Inflammatory macrophage treated with lipopolysaccharide for 1 hour (primary cell): ENCODE measurements around the gene ATP6V1E1.
"Not testable (repeated sequence)": the region's sequence is repeated elsewhere in the genome, so short reads cannot be mapped to it uniquely, and the experiment has no call there.

ENCODE experiments used
- DNase-seq, 2 donors: peaks; one replicate each; pipeline ENCODE4 v3.0.0-alpha.2; 2020 to 2022

ATP6V1E1 gene

GRCh38 chr22:17579535-17579981 is 49.0 kb downstream of the ATP6V1E1 start:
- no peak for DNase-seq

GRCh38 chr22:17578136-17578754 is 50.3 kb downstream of the ATP6V1E1 start:
- DNase-seq, result no peak

- DNase-seq, result no peak
Observed at GRCh38 chr22:17576470-17576869, 52.1 kb downstream of the ATP6V1E1 start.

- no peak for DNase-seq
Observed at GRCh38 chr22:17575681-17576080, 52.9 kb downstream of the ATP6V1E1 start.

- no peak for DNase-seq
Observed at GRCh38 chr22:17575151-17575550, 53.4 kb downstream of the ATP6V1E1 start.

- DNase-seq, result peak in 1 of 2 donors; percentile 10
Observed at GRCh38 chr22:17570851-17571631, 57.5 kb downstream of the ATP6V1E1 start.

GRCh38 chr22:17569971-17570511 is 58.5 kb downstream of the ATP6V1E1 start:
- DNase-seq, result no peak

GRCh38 chr22:17566776-17567175 is 61.8 kb downstream of the ATP6V1E1 start:
- DNase-seq, result no peak

GRCh38 chr22:17566016-17566687 is 62.4 kb downstream of the ATP6V1E1 start:
- DNase-seq, result not testable (repeated sequence)

- DNase-seq, result no peak
Observed at GRCh38 chr22:17563936-17564391, 64.6 kb downstream of the ATP6V1E1 start.

GRCh38 chr22:17562906-17563870 is 65.4 kb downstream of the ATP6V1E1 start, which contains the start of gene SLC25A18:
SLC25A18 (plus strand) TSS chr22:17563498; CDS start chr22:17579945, 16,447 bp downstream.
- peak; percentile 18 to 60 for DNase-seq

GRCh38 chr22:17559188-17559587 is 69.4 kb downstream of the ATP6V1E1 start:
- no peak for DNase-seq

GRCh38 chr22:17554814-17555213 is 73.7 kb downstream of the ATP6V1E1 start:
- no peak for DNase-seq

GRCh38 chr22:17552737-17553136 is 75.8 kb downstream of the ATP6V1E1 start:
- no peak for DNase-seq

- DNase-seq, result no peak
Observed at GRCh38 chr22:17549655-17550054, 78.9 kb downstream of the ATP6V1E1 start.

- no peak for DNase-seq
Observed at GRCh38 chr22:17549183-17549582, 79.4 kb downstream of the ATP6V1E1 start.

GRCh38 chr22:17548756-17549035 is 79.9 kb downstream of the ATP6V1E1 start:
- DNase-seq, result no peak

- DNase-seq, result no peak
Observed at GRCh38 chr22:17548010-17548755, 80.4 kb downstream of the ATP6V1E1 start.

- DNase-seq, result no peak
Observed at GRCh38 chr22:17542452-17542851, 86.1 kb downstream of the ATP6V1E1 start.
